HG02885 (cell line): ENCODE measurements around the gene STAB1.

ENCODE experiments used
- ATAC-seq: cut with Tn5 transposase; IDR thresholded peaks from one replicate; pipeline ENCODE4 v1.9.1; 2021; ENCODE audit warnings: mild to moderate bottlenecking; ENCODE audit not compliant: unreplicated experiment, poor library complexity

The STAB1 gene

DNA sequence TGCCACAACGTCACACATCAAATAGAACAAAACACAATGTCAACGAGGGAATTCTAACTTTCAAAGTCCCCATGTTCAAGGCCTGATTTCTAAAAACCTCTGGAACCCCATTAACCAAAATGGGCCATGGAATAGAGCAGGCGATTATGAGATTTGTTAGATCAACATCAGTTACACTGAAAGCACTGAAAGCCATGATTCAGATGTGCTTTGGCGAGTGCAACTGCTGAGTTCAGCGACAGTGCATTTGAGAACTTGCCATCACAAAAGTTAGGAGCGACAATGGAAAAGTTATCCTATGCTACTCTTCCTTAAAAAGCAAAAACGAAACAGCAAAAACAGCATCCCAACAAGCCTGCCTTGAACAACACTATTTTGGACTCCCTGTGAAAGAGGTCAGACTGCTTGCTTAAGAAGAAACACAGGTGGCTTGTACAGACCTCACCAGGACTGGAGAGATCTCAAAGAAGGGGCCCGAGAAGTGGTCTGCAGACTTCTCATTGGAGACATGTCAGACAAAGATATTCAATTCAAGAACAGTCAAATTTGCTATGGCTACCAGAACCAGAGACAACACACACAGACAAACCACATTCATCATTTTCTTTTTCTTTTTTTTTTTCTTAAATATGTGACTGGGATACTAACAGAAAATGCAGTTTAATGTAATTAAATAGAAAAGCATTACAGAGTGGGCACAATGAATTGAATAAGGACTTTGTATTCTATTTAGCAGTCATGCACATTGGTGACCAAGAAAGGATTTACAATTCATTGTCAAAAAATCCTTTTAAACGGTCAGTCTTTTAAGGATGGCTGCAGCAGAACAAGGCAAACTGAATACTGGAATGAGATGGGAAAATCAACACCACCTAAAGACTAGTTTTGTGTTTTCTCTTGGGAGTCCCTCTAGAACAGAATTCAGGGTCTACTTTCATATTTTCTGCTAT is 62.1 kb downstream of the STAB1 start:
- no peak for ATAC-seq

DNA sequence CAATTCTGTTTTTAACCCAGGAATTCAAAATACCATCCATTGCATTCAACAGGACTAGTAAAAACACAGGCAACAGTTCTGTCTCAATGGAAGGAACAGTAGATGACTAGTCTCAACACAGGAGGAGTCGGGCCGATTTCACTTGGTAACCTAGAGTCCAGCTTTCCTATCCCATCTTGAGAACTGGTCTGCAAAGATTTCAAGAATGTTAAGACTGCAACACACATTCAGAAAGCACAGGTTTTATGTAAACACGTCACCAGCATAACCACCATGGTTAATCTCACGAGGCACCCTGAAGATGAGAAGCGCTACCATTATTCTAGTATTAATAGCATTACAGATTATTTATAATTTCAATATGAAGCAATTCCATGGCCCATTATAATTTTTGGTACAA is 63.3 kb downstream of the STAB1 start:
- ATAC-seq, result no peak

DNA sequence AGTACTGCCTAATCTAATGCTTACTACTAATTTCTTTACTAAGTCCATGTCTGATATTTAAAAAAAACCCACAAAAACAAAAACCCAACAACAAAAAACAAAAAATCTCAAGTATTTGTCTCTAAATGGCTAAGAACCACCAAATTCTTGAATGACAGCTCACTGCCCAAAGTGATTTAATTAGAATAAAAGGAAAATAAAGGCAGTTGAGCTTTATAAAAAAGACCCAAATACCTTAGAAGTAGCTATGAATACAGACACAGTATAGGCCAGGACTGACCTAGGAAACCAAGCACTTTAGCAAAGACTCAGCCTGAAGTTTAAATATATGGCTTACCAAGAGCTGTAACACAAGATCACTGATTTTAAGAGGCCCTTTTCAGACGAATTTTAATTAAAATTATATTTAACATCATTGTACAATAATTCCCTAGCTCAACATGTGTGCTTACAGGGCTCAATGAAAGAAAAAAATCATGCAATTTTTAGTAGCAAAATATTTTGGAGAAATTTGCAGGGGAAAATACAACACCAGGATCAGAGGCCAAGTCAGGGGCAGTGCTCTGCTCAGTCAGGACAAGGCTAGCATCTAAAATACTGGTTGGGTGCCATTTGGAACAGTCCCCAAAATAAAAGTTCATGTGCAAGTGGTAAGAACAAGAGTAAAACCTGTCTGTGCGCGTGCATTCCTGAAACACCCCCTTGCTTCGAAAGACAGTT is 66.0 kb downstream of the STAB1 start:
- ATAC-seq, result no peak

GRCh38 chr3:52563984-52564383 is 68.8 kb downstream of the STAB1 start:
- ATAC-seq, result no peak

DNA sequence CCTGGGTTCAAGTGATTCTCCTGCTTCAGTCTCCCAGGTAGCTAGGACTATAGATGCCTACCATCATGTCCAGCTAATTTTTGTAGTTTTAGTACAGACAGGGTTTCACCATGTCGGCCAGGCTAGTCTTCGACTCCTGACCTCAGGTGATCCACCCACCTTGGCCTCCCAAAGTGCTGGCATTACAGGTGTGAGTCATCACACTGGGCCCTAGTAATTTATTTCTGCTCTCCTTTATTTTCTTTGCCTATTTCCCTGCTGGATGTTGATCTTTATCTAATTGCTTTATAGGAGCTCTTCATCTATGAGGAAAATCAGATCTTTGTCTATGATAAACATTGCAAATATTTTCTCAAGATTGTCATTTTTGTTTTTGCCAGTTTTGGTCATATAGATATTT is 72.9 kb downstream of the STAB1 start:
- ATAC-seq, result no peak

- ATAC-seq, result no peak
Measured at GRCh38 chr3:52570076-52570475, 74.9 kb downstream of the STAB1 start.

DNA sequence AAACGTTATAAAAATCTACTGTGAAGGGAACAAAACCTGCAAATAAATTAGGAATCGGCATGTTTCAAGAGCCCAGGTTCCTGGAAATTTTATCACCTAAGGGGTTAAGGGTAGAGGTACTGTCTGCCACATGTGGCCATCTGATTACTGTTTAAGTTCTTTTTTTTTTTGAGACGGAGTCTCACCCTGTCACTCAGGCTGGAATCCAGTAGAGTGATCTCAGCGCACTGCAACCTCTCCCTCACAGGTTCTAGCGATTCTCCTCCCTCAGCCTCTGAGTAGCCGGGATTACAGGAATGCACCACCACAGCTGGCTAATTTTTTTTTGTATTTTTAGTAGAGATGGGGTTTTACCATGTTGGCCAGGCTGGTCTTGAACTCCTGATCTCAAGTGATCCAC is 77.1 kb downstream of the STAB1 start:
- ATAC-seq, result no peak
